Muscle of arm (tissue), 12 donors: ENCODE results near the gene KDM1B. TPM values are rescaled to one million over a fixed set of nuclear protein-coding genes. Genes with fewer than 3 reads are reported as not detected.
"Not testable (repeated sequence)": the region's sequence is repeated elsewhere in the genome, so short reads cannot be mapped to it uniquely, and the experiment has no call there.

Experiments used
- DNase-seq: peaks from one replicate; pipeline ENCODE4 v3.0.0-alpha.2; 2013
- polyA plus RNA-seq, 12 donors: library from polyadenylated mRNA; unstranded; fragments of 120-200 nt; gene quantifications; one replicate each; pipeline ENCODE4 v1.2.1, GENCODE V29; 2013; ENCODE audit not compliant: insufficient read length in 12 of 12

Gene KDM1B
- polyA plus RNA-seq, 12 donors: 26.7 to 34.7 (median 30.2) TPM; not detected in 1

DNA sequence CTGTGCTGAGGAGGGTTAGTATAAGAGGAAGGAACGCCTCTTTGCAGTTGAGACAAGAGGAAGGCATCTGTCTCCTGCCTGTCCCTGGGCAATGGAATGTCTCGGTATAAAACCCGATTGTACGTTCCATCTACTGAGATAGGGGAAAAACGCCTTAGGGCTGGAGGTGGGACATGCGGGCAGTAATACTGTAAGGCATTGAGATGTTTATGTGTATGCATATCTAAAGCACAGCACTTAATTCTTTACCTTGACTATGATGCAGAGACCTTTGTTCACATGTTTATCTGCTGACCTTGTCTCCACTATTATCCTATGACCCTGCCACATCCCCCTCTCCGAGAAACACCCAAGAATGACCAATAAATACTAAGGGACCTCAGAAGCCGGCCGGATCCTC is 71.9 kb downstream of the KDM1B start:
- DNase-seq: not testable (repeated sequence)

DNA sequence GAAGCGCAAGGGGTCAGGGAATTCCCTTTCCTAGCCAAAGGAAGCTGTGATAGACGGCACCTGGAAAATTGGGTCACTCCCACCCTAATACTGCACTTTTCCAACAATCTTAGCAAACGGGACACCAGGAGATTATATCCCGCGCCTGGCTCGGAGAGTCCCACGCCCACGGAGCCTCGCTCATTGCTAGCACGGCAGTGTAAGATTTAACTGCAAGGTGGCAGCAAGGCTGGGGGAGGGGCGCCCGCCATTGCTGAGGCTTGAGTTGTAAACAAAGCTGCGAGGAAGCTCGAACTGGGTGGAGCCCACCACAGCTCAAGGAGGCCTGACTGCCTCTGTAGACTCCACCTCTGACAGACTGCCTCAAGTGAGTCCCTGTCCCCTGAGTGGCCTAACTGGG is 73.4 kb downstream of the KDM1B start:
- not testable (repeated sequence) for DNase-seq

DNA sequence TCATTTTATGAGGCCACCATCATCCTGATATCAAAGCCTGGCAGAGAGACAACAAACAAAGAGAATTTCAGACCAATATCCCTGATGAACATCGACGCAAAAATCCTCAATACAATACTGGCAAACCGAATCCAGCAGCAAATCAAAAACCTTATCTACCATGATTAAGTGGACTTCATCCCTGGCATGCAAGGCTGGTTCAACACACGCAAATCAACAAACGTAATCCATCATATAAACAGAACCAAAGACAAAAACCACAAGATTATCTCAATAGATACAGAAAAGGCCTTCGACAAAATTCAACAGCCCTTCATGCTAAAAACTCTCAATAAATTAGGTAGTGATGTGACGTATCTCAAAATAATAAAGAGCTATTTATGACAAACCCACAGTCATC is 76.6 kb downstream of the KDM1B start:
- DNase-seq: not testable (repeated sequence)

DNA sequence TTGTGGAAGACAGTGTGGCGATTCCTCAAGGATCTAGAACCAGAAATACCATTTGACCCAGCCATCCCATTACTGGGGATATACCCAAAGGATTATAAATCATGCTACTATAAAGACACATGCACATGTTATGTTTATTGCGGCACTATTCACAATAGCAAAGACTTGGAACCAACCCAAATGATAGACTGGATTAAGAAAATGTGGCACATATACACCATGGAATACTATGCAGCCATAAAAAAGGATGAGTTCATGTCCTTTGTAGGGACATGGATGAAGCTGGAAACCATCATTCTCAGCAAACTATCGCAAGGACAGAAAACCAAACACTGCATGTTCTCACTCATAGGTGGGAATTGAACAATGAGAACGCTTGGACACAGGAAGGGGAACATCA is 78.5 kb downstream of the KDM1B start:
- not testable (repeated sequence) for DNase-seq

DNA sequence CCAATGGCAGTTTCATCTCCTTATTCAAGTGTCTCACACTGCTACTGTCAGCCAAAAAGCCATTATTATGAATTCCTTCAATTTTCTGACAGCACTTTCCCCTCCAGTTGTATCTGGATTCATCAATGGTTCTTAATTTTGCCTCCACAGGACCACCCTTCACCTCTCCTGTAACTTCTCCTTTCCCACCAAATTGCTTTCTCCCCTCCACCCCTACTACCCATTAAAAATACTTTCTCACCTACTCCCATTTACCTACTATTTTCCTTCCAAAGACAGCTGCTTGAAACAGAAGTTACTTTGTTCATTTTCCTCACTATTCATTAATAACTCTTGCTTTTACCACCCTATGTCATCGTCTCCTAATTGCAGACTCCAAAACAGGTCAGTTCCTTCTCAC is 79.3 kb downstream of the KDM1B start:
- no peak for DNase-seq

DNA sequence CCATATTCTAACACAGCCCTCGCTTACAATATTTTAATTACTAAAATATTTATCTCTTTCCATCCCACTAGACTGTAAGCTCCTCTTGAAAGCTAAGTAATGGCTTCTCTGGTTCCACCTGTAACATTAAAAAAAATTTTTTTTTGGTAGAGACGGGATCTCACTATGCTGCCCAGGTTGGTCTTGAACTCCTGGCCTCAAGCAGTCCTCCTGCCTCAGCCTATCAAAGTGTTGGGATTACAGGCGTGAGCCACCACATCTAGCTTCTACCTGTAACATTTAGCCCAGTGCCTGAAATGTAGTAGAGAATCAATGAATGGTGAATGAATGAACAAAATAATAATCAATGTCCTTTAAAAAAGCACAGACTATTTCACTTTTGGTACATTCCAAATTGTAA is 80.3 kb downstream of the KDM1B start:
- no peak for DNase-seq

DNA sequence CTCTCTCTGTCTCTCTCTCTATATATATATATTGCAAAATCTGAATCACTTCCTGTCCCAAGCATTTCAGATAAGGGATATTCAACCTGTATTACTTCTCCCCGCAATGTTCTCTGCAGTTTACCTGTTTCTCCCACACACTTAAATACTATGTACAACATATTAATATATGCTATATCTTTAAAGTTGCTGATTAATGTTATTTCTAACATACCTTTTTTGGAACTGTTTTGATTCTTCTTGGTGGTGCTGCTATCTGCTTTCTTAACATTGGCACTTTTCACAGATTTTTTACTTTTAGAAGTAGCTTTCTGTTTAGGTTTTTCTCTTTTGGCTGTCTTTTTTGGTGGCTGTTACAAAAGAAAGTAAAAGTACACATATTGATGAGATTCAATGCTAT is 81.9 kb downstream of the KDM1B start:
- DNase-seq: no peak

DNA sequence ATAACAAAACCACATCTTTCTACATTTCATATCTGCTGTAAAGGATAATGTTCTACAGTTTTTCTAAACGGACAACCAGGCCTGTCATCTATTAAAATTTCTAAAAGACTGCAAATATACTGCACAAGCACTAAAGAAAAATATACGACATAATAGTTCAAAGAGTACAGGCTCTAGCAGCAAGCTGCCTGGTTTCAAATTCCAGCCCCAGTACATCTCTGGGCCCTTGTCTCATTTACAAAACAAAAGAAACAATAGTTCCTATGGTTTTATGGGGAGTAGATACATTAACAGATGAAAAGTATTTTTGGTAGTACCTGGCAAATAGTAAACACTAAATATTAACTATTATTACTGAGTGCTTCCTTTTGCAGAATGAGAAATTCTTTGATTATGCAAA is 85.0 kb downstream of the KDM1B start:
- DNase-seq: no peak

DNA sequence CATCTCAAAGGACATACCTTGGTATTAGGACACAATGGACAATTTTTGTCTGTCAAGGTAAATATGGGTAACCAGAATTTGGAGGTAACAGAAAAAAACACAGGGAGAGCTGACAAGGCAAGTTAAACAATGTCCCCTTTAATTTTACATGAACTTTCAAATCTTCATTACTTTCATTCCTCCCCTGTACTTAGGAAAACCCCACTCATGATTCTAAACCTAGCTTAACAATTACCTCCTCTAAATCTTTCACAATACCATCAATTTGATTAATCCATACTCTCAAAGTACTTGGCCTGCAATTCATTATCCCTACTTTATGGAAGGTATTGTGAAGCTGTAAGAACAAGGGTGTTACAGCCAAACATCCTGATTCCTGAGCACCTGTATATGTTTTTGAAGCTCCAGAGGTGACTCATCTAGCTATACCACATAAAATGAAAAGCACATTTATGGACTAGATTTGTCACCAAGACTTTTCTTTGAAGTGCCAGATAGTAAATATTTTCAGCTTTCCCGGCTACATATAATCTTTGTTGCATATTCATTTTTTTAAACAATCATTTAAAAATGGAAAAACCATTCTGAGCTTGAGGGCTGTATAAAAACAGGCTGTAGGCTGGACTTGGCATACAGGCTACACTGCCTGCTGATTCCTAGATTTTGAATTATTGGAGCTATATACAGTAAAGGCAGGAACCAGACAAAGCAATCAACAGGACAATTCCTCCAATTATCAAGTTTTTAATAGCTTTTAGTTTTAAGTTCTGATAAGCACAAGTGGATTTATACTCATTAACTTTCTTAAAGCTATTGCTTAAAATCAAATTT is 86.2 kb downstream of the KDM1B start:
- no peak for DNase-seq

DNA sequence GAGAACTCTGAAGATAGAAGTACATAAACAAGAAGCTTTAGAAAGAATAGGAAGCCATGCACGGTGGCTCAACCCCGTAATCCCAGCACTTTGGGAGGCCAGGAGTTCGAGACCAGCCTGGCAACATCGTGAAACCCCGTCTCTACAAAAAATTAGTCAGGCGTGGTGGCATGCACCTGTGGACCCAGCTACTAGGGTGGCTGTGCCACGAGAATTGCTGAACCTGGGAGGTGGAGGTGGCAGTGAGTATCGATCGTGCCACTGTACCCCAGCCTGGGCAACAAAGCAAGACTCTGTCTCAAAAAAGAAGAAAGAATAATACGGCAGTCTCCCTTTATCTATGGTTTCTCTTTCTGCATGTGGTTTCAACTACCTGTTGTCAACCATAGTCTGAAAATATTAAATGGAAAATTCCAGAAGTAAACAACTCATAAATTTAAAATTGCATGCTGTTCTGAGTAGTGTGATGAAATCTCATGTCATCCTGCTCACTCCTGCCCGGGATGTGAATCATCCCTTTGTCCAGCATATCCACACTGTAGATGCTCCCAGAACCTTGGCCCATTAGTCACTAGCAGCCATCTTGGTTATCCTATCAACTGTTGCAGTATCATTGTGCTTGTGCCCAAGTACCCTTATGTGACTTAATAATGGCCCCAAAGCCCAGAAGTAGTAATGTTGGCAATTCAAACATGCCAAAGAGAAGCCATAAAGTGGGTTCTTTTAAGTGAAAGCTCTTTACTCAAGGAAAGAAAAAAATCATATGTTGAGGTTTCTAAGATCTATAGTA is 87.0 kb downstream of the KDM1B start:
- DNase-seq: no peak

DNA sequence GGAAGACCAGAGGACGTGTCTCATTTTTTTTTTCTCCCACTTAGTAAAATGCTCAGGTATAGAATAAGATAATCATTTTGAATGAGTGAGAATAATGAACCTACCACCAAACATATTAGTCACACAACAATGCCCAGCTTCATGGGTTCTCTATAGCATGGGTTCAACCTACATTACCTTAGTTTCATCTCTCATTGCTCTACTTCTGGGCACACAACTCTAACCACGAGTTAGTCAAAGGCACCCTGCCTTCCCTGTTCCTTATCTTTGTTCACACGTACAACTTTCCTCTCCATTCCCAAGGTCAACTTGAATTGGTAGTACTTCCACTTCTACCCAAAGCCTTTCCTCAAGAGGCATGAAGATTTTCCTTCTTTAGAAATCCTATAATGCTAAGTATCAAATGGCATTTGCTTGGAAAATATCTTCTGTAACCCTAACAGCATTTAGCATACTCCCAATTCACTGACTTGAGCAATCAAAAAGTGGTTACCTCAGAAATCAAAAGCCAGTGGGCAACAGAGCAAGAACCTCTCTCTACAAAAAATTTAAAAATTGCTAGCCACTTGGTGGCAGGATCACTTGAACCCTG is 88.2 kb downstream of the KDM1B start:
- DNase-seq: no peak

DNA sequence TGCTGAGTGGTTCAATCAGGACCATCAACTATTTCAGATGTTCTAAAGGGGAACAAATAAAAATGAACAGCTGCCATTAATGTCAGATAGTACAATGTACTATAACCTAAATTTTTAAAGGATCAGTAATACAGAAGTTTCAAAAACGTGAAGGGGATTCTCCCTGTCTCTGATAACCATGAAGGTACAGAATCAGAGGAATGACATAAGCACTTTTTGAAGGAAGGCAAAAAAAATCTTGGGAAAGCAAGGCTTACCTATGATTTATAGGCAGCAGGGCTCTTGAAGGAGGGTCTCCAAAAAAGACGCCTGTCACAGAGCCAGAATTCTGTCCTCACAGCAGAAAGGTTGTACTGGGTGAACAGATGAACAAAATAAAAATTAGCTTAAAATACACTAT is 89.0 kb downstream of the KDM1B start:
- no peak for DNase-seq

DNA sequence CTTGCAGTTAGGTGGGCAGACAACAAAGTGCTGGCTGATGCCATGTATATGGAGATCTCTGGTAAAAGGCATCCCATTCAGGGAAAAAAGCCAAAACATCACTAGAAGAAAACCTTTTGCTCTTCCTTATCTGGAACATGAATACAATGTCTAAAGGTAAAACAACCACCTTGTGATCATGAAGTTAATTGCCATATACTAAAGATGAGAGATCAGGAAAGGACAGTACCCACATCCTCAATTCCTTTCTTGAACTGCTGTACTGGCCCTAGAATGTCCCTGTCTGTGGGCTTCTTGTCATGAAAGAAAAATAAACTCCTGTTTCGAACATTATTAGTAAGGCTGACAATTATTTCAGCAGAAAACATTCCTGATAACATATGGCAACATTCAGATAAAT is 89.9 kb downstream of the KDM1B start:
- no peak for DNase-seq

DNA sequence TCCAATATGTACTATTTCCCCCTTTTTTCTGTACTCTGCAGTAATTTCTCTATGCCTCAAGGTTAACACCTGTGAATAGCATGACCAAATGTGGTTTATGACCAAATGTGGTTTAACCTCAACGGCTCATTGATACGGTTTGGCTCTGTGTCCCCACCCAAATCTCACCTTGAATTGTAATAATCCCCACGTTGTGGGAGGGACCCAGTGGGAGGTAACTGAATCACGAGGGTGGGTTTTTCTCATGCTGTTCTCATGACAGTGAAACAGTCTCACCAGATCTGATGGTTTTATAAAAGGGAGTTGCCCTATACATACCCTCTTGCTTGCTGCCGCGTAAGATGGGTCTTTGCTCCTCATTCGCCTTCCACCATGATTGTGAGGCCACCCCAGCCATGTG is 90.4 kb downstream of the KDM1B start:
- no peak for DNase-seq

DNA sequence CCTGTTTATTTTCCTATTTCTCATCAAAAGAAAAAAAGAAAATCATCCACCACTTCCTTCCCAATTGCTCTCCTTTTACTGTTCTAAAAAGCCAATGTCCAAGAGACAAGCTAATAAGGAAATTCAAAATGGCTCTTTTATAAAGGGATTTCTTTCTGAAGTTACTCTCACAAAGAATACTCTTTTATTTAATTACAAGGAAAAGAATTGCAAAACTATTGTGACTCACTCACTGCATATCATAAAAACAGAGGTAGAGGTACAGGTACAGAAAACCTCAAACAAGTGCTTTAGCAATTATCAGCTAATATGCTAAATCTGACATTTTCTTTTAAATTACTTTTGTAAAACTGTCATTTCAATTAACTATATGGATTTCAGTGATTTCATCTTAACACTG is 91.0 kb downstream of the KDM1B start:
- no peak for DNase-seq

DNA sequence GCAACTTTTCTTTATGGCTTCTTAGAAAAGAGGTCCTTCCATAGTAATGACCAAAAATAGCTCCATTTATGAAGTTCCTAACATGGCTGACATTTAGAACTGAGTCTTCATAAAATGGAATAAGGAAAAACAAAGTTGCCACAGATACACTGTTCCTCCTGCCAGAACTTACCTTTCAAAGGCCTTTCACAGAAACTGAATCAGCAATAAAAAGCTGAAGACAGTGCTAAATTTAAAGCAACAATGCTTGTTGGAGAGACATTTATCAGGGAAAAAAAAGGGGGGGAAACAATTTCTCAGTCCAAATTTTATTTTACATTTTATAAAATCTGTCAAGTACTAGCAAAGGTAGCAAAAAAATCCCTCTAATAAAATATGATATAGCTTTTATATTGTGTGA is 91.8 kb downstream of the KDM1B start:
- no peak for DNase-seq

DNA sequence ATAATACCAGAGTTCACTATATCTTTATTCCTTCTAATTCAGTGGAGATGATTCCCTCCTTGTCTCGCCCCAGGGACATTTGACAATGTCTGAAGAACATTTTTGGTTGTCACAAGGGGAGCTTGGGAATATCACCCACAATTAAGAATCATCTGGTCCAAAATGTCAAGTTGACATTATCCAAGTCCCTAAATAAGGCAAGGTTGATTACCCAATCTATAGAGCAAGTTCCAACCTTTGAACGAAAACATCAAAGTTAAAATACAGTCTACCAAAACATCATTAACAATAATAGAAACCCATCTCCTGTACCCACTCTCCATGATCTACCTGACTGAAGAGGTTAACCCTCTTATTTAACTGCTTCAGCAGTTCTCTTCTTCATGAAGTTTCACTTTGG is 93.5 kb downstream of the KDM1B start:
- no peak for DNase-seq

DNA sequence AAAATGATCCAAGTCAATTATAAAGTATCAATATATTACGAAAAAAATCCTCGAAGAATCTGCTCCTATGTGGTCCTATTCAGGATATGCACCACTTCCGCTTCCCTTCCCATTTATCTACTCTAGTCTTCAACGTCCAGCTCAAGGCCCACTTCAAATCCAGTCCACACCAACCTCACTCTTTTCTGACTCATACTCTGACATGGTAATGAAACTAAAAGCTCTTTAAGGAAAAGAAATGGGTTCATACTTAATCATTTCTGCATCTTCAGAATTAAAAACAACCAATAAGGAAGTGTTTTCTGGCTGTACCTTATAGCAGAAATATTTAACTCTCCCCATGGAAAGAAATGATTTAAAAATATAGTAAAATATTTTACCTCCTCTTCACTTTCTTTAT is 94.0 kb downstream of the KDM1B start:
- DNase-seq: no peak

DNA sequence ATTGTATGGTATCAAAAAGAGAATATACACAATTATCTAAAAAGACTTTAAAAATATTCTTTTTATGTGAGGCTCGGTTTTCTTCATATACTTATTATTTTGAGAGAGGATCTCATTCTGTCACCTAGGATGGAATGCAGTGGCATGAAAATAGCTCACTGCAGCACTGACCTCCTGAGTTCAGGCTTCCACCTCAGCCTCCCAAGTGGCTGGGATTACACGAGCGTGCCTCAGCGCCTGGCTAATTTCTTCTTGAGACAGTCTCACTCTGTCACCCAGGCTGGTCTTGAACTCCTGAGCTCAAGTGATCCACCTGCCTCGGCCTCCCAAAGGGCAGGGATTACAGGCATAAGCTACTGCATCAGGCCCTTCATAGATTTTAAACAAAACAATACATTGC is 98.4 kb downstream of the KDM1B start:
- DNase-seq: no peak

DNA sequence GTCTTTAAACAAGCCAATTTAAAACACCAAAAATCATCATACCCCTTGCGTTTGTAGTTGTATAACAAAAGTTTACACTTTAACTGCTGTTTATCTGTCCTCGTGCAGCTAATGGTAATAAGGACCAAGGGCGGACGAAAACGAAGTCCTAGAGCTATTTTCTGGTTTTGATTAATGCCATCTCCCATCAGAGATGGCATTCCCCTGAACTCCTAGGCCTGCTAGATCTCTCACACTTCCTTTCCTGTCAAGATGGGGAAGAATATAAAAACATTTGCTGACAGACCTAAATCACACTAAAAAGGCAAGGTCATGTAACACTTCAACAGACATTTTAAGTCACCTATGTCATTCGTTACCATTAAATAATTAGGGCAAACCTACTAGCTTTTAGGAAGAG is 99.6 kb downstream of the KDM1B start:
- no peak for DNase-seq

DNA sequence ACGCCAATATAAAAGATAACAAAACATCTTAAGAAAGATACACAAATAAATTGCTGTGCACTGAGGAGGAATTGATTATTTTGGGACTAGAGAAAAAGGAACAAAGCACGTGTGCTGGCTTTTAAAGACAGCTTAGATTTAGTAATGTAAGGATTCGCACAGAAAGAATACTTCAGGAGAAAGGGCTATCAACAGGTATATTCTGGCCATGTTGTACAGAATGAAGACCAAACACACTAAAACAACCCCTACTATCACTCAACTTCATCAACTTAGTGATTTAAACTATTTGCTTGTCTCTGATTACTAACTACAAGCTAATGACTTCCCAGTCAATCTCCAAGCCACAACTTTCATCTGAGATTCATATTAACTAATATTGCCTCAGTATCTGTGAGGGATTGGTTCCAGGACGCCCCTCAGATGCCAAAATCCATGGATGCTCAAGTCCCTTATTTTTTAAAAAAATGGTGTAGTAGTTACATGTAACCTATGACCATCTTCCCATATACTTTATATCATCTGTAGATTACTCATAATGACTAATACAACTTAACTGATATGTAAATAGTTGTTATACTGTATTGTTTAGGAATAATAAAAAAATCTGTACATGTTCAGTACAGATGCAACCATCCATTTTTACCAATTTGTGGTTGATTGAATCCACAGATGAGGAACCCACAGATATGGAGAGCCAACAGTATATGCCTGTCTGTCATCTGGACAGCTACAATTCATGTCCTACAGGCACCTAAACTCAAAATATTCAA is 104.6 kb downstream of the KDM1B start:
- DNase-seq: no peak

DNA sequence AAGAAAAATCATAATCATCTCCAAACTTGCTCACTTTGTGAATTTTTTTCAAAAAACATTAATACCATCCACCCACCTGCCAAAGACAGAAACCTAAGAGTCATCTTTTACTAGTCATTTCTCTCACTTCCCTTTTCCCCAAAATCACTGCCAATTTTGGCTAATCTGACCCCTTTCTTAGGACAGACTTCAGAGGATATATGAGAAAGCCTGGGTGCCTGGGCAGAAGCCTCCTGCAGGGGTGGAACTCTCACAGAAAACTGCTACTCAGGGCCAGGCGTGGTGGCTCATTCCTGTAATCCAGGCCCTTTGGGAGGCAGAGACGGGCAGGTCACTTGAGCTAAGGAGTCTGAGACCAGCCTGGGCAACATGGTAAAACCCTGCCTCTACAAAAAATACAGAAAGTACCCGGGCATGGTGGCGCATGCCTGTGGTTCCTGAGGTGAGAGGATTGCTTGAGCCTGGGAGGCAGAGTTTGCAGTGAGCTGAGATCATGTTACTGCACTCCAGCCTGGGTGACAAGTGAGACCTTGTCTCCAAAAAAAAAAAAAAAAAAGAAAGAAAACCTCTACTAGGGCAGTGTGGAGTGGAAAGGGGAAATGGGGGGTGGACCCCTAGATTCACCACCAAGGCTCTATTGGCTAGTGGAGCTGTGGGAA is 105.4 kb downstream of the KDM1B start:
- no peak for DNase-seq
